GM23248 (cell line): Measurements from ENCODE around the gene TLE3.

Experiments used
- EZH2 ChIP-seq: fragments of 200-600 bp; sonication (generic); IDR thresholded peaks from 2 replicates; pipeline ENCODE4 v1.6.1; 2018; ENCODE audit warnings: antibody characterized with exemption, mild to moderate bottlenecking; ENCODE audit not compliant: insufficient read depth, poor library complexity, severe bottlenecking
- EZH2phosphoT487 ChIP-seq: fragments of 200-600 bp; sonication (generic); IDR thresholded peaks from 2 replicates; pipeline ENCODE4 v1.6.1; 2018; ENCODE audit warnings: antibody characterized with exemption, moderate library complexity, mild to moderate bottlenecking, low read depth; ENCODE audit not compliant: insufficient read depth

GRCh38 chr15:70133296-70133695 is 35.6 kb upstream of the TLE3 start:
- TF ChIP-seq EZH2phosphoT487 (no peak), EZH2 (no peak)
